ENCODE results near the gene ITGAX. TPM values are rescaled to one million over a fixed set of nuclear protein-coding genes. Genes with fewer than 3 reads are reported as not detected.

ITGAX gene
- total and polyA plus RNA-seq, 4 experiments from 2014 or later: 0.09 to 6.3 (median 4.6) TPM; not detected in 1

DNA sequence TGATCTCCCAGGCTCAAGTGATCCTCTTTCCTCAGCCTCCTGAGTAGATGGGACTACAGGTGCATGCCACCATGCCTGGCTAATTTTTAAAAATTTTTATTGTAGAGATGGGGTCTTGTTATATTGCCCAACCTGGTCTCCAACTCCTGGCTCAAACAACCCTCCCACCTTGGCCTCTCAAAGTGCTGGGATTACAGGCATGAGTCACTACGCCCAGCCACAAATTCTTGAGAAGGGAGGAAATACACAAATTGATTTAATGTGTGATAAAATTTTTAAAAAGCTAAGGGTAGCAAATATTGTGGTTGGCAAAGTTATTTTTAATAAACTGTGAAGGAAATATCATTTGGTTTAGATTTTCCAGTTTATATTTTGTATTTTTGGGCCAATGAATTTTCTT is 47.7 kb downstream of the ITGAX start:
- intact Hi-C loops (cut with micrococcal nuclease): no loop called here
- H3K36me3 ChIP-seq (ENCODE audit: insufficient read depth, low read length): no peaks in the 10 kb centered on the region
- peaks cover 5 to 15% (median 10%) of the 10 kb centered on the region in 4 donors for H3K4me1 Mint-ChIP-seq
- H3K27ac ChIP-seq (ENCODE audit: low read depth, low read length): no peak overlapping the region
- H3K36me3 Mint-ChIP-seq: peaks cover 0 to 5% of the 10 kb centered on the region in 2 donors
- H3K27me3 ChIP-seq (ENCODE audit: insufficient read depth, low read length): no peaks in the 10 kb centered on the region
- H3K27me3 Mint-ChIP-seq: no peaks in the 10 kb centered on the region
- peak overlapping the region in 3 of 7 donors; percentile 56 to 74 (median 64) for H3K27ac Mint-ChIP-seq
- DNase-seq: no peak
- H3K4me3 ChIP-seq (ENCODE audit: low read length in 2 of 2): no peak overlapping the region
- H3K9me3 ChIP-seq (ENCODE audit: control insufficient read depth in 1 of 2, low read length in 2 of 2): no peaks in the 10 kb centered on the region
- POLR2A ChIA-PET (ENCODE audit: partially characterized antibody): interaction anchor here (0.6 kb wide), 1 partner anchor 170 kb away, joined by 5 read pairs; no protein-coding TSS in a partner anchor
- peaks cover 0 to 18% (median 9%) of the 10 kb centered on the region in 8 donors for H3K9me3 Mint-ChIP-seq
- CTCF ChIA-PET (ENCODE audit: partially characterized antibody): no interaction called here
- no peak overlapping the region for H3K4me3 Mint-ChIP-seq
- H3K4me1 ChIP-seq (ENCODE audit: insufficient read depth, low read length): peaks cover 6% of the 10 kb centered on the region

DNA sequence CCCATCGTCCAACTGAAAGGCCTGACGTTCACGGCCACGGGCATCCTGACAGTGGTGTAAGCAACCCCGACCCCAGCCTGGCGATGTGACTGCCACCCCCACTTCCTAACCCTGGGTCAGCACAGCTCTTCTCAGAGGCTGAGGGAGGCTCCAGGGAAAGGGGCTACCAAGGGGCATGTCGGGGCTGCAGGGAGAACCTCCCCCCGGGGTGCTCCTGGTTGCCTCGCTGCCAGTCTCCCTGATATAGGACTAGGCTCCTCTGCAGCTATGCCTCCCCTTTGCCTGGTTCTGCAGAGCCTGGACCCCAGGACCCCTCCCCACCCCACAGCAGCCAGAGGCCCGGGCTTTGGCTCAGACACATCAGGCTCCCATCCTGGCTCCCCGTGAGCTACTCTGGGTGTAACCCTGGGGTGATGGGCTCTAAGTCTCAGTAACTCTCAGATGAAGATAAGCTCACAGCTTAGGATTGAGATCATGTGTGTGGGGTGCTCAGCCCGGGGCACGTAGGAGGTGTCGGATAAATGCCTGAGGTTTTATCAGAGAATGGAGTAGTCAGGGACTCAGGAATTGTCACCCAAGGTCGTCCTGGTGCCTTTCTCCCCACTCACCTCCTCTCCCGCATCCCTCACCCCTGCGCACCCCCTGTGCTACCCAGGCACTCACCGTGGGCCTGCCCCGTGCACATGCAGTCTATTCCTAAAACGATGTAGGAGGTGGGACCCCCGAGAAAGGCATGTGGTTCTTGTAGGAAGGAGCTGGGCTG is 48.8 kb downstream of the ITGAX start:
- Histone ChIP-seq H3K27ac (ENCODE audit: low read depth, low read length) (no peak overlapping the region), H3K9me3 (ENCODE audit: control insufficient read depth in 1 of 2, low read length in 2 of 2) (no peaks in the 10 kb centered on the region), H3K27me3 (ENCODE audit: insufficient read depth, low read length) (no peaks in the 10 kb centered on the region), H3K36me3 (ENCODE audit: insufficient read depth, low read length) (no peaks in the 10 kb centered on the region), H3K4me1 (ENCODE audit: insufficient read depth, low read length) (peaks cover 6% of the 10 kb centered on the region), H3K4me3 (ENCODE audit: low read length in 2 of 2) (no peak overlapping the region)
- peaks cover 5 to 15% (median 10%) of the 10 kb centered on the region in 4 donors for H3K4me1 Mint-ChIP-seq
- DNase-seq: no peak
- peak overlapping the region in 1 of 7 donors; percentile 77 for H3K27ac Mint-ChIP-seq
- intact Hi-C loops (cut with micrococcal nuclease): no loop called here
- H3K36me3 Mint-ChIP-seq: peaks cover 0 to 5% of the 10 kb centered on the region in 2 donors
- H3K4me3 Mint-ChIP-seq: no peak overlapping the region
- peaks cover 0 to 3% of the 10 kb centered on the region in 2 donors for H3K27me3 Mint-ChIP-seq
- ChIA-PET CTCF (ENCODE audit: partially characterized antibody) (no interaction called here), POLR2A (ENCODE audit: partially characterized antibody) (no interaction called here)
- peaks cover 0 to 15% (median 9%) of the 10 kb centered on the region in 8 donors for H3K9me3 Mint-ChIP-seq

DNA sequence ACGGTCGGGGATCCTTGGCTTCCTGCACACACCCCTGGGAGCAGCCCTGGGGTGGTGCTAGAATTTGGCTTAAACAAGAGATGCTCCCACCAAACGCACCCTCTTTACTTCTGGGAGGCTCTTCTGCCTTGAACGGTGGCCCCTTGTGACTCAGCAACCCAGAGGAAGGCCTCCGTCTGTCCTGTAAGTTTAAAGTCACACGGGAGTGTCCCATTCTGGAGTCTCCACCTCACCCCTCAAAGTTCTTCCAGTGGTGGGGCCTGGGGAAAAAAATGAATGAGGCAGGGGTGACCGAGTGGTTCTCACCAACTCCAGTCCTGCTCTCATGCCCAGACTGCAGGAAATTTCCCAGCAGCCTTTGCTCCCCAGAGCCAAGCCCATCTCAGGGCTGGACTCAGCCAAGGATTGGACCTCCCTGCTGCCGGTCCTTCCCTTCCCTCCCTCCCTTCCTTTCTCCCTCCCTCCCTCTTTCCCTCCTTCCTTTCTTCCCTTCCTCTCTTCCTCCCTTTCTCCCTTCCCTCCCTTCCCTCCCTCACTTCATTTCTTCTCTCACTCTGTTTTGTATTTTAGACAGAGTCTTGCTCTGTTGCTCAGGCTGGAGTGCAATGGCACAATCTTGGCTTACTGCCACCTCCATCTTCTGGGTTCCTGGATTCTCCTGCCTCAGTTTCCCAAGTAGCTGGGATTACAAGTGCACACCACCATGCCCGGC is 49.5 kb downstream of the ITGAX start:
- H3K4me1 Mint-ChIP-seq: peaks cover 5 to 10% (median 7%) of the 10 kb centered on the region in 4 donors
- Histone ChIP-seq H3K9me3 (ENCODE audit: control insufficient read depth in 1 of 2, low read length in 2 of 2) (no peaks in the 10 kb centered on the region), H3K4me1 (ENCODE audit: insufficient read depth, low read length) (peaks cover 6% of the 10 kb centered on the region), H3K36me3 (ENCODE audit: insufficient read depth, low read length) (no peaks in the 10 kb centered on the region), H3K27ac (ENCODE audit: low read depth, low read length) (no peak overlapping the region), H3K4me3 (ENCODE audit: low read length in 2 of 2) (no peak overlapping the region), H3K27me3 (ENCODE audit: insufficient read depth, low read length) (no peaks in the 10 kb centered on the region)
- POLR2A ChIA-PET (ENCODE audit: partially characterized antibody): no interaction called here
- no peak for DNase-seq
- CTCF ChIA-PET (ENCODE audit: partially characterized antibody): no interaction called here
- peaks cover 0 to 8% (median 5%) of the 10 kb centered on the region in 8 donors for H3K9me3 Mint-ChIP-seq
- no peak overlapping the region for H3K4me3 Mint-ChIP-seq
- peak overlapping the region in 1 of 7 donors; percentile 57 for H3K27ac Mint-ChIP-seq
- peaks cover 0 to 3% of the 10 kb centered on the region in 2 donors for H3K27me3 Mint-ChIP-seq
- H3K36me3 Mint-ChIP-seq: peaks cover 0 to 5% of the 10 kb centered on the region in 2 donors
- intact Hi-C loops (cut with micrococcal nuclease): no loop called here

DNA sequence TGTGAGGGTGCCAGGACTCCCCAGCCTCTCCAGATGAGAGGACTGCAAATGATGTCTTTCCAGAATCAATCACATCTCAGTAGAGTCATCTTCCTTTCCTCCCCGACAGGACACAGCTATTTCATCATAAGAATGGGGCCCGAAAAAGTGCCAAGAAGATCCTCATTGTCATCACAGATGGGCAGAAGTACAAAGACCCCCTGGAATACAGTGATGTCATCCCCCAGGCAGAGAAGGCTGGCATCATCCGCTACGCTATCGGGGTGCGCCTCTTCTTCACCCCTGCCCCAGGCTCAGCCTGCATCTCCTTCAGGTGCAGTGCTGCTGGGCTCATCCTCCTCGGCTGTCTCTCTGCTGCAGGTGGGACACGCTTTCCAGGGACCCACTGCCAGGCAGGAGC is 52.4 kb downstream of the ITGAX start:
- intact Hi-C loops (cut with micrococcal nuclease): no loop called here
- Mint-ChIP-seq H3K4me1 (peaks cover 0 to 3% (median under 1%) of the 10 kb centered on the region in 4 donors), H3K27me3 (peaks cover 5% of the 10 kb centered on the region in 2 donors), H3K27ac (no peak overlapping the region), H3K36me3 (no peaks in the 10 kb centered on the region), H3K4me3 (no peak overlapping the region), H3K9me3 (no peaks in the 10 kb centered on the region)
- no peaks in the 10 kb centered on the region for H3K36me3 ChIP-seq (ENCODE audit: insufficient read depth, low read length)
- no peak overlapping the region for H3K27ac ChIP-seq (ENCODE audit: low read depth, low read length)
- DNase-seq: no peak
- POLR2A ChIA-PET (ENCODE audit: partially characterized antibody): no interaction called here
- no peaks in the 10 kb centered on the region for H3K9me3 ChIP-seq (ENCODE audit: control insufficient read depth in 1 of 2, low read length in 2 of 2)
- no peaks in the 10 kb centered on the region for H3K27me3 ChIP-seq (ENCODE audit: insufficient read depth, low read length)
- no peak overlapping the region for H3K4me3 ChIP-seq (ENCODE audit: low read length in 2 of 2)
- CTCF ChIA-PET (ENCODE audit: partially characterized antibody): no interaction called here
- peaks cover 6% of the 10 kb centered on the region for H3K4me1 ChIP-seq (ENCODE audit: insufficient read depth, low read length)

DNA sequence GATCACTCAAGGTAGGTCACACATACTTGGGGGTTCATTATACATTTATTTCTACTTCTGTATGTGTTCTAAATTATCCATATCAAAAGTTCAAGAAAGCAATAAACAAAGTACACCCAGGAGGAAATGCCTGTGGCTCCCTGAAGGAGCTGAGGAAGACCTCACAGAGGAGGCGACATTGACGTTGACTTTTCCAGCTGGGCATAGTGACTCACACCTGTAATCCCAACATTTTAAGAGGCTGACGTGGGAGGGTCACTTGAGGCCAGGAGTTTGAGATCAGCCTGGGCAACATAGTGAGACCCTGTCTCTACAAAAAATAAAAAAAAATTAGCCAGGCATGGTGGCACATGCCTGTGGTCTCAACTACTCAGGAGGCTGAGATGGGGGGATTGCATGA is 54.5 kb downstream of the ITGAX start:
- no peaks in the 10 kb centered on the region for H3K36me3 ChIP-seq (ENCODE audit: insufficient read depth, low read length)

DNA sequence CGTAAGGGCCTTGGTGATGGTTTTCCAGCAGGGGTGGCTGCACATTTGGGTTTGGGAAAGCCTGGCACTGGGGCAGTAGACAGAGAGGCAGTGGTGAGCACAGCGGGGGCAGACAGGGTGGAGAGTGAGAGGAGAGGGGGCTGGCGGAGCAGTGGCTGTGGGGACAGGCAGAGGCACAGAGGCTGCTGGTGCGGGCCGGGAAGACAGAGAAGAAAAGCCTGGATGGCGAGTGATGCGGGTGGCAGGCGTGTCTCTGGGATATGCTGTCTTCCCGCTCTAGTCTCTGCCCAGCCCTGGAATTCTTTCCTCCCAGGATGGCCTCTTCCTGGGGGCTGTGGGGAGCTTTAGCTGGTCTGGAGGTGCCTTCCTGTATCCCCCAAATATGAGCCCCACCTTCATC is 55.1 kb downstream of the ITGAX start:
- Histone ChIP-seq H3K27me3 (ENCODE audit: insufficient read depth, low read length) (no peaks in the 10 kb centered on the region), H3K36me3 (ENCODE audit: insufficient read depth, low read length) (no peaks in the 10 kb centered on the region), H3K27ac (ENCODE audit: low read depth, low read length) (no peak overlapping the region), H3K4me3 (ENCODE audit: low read length in 2 of 2) (no peak overlapping the region), H3K9me3 (ENCODE audit: control insufficient read depth in 1 of 2, low read length in 2 of 2) (no peaks in the 10 kb centered on the region), H3K4me1 (ENCODE audit: insufficient read depth, low read length) (no peaks in the 10 kb centered on the region)
- Mint-ChIP-seq H3K27me3 (peaks cover 5% of the 10 kb centered on the region in 2 donors), H3K4me1 (peaks cover 0 to 5% (median 3%) of the 10 kb centered on the region in 4 donors), H3K9me3 (no peaks in the 10 kb centered on the region), H3K27ac (no peak overlapping the region), H3K36me3 (no peaks in the 10 kb centered on the region), H3K4me3 (no peak overlapping the region)
- POLR2A ChIA-PET (ENCODE audit: partially characterized antibody): interaction anchor here (0.6 kb wide), 1 partner anchor 682 kb away, joined by 3 read pairs; no protein-coding TSS in a partner anchor
- DNase-seq: no peak
- intact Hi-C loops (cut with micrococcal nuclease): no loop called here
- CTCF ChIA-PET (ENCODE audit: partially characterized antibody): no interaction called here

More for the DNA sequence above, 54.5 kb downstream of the ITGAX start:
- DNase-seq: no peak
- H3K27me3 Mint-ChIP-seq: peaks cover 5% of the 10 kb centered on the region in 2 donors
- H3K27ac ChIP-seq (ENCODE audit: low read depth, low read length): no peak overlapping the region
- H3K9me3 ChIP-seq (ENCODE audit: control insufficient read depth in 1 of 2, low read length in 2 of 2): no peaks in the 10 kb centered on the region
- intact Hi-C loops (cut with micrococcal nuclease): no loop called here
- H3K4me1 ChIP-seq (ENCODE audit: insufficient read depth, low read length): no peaks in the 10 kb centered on the region
- H3K9me3 Mint-ChIP-seq: no peaks in the 10 kb centered on the region
- peaks cover 0 to 4% (median under 1%) of the 10 kb centered on the region in 4 donors for H3K4me1 Mint-ChIP-seq
- no peaks in the 10 kb centered on the region for H3K36me3 Mint-ChIP-seq
- H3K27ac Mint-ChIP-seq: peak overlapping the region in 1 of 7 donors; percentile 78
- H3K27me3 ChIP-seq (ENCODE audit: insufficient read depth, low read length): no peaks in the 10 kb centered on the region
- no peak overlapping the region for H3K4me3 Mint-ChIP-seq
- no peak overlapping the region for H3K4me3 ChIP-seq (ENCODE audit: low read length in 2 of 2)
- POLR2A ChIA-PET (ENCODE audit: partially characterized antibody): no interaction called here
- CTCF ChIA-PET (ENCODE audit: partially characterized antibody): no interaction called here

DNA sequence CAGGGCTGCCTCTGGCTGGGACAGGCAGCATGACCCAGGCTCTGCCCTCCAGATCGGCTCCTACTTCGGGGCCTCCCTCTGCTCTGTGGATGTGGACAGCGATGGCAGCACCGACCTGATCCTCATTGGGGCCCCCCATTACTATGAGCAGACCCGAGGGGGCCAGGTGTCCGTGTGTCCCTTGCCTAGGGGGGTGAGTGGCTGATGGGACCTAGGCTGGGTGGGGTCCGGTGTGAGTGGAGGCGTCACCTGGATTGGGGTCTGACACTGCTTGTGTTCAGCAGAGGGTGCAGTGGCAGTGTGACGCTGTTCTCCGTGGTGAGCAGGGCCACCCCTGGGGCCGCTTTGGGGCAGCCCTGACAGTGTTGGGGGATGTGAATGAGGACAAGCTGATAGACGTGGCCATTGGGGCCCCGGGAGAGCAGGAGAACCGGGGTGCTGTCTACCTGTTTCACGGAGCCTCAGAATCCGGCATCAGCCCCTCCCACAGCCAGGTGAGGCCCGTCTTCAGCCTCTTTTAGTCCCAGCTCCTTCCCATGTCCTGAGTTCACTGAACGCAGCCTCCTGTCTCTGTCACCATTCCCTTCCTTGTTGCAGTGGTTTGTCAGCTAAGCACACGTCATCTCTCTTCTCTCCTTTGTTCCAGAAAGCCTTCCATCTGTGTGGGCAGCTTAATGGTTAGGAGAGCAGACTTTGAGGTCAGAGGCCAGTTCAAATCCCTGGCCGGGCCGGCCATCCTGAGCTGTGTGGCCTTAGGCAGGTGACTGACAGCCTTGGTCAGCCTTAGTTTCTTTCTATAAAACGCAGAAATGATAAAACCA is 56.3 kb downstream of the ITGAX start:
- no peak overlapping the region for H3K4me3 ChIP-seq (ENCODE audit: low read length in 2 of 2)
- intact Hi-C loops (cut with micrococcal nuclease): no loop called here
- no peaks in the 10 kb centered on the region for H3K36me3 Mint-ChIP-seq
- no peaks in the 10 kb centered on the region for H3K36me3 ChIP-seq (ENCODE audit: insufficient read depth, low read length)
- POLR2A ChIA-PET (ENCODE audit: partially characterized antibody): no interaction called here
- DNase-seq: no peak
- H3K9me3 ChIP-seq (ENCODE audit: control insufficient read depth in 1 of 2, low read length in 2 of 2): no peaks in the 10 kb centered on the region
- CTCF ChIA-PET (ENCODE audit: partially characterized antibody): no interaction called here
- H3K27me3 Mint-ChIP-seq: peaks cover 7 to 11% of the 10 kb centered on the region in 2 donors
- no peaks in the 10 kb centered on the region for H3K9me3 Mint-ChIP-seq
- no peak overlapping the region for H3K4me3 Mint-ChIP-seq
- no peaks in the 10 kb centered on the region for H3K4me1 ChIP-seq (ENCODE audit: insufficient read depth, low read length)
- H3K27ac Mint-ChIP-seq: no peak overlapping the region
- H3K27me3 ChIP-seq (ENCODE audit: insufficient read depth, low read length): no peaks in the 10 kb centered on the region
- peaks cover 4 to 11% (median 6%) of the 10 kb centered on the region in 4 donors for H3K4me1 Mint-ChIP-seq
- no peak overlapping the region for H3K27ac ChIP-seq (ENCODE audit: low read depth, low read length)
